Endothelial cell of umbilical vein (primary cell): ENCODE data around the gene TMEM125. TPM values are rescaled to one million over a fixed set of nuclear protein-coding genes. Genes with fewer than 3 reads are reported as not detected.

Experiments used
- BruUV-seq: library from RNA; stranded (reverse); fragments of 400-500 nt; replicated peaks from 2 replicates; lab custom pipeline; 2021; lab: Mats Ljungman, UMichigan
- CTCF ChIA-PET: fragments of 300-600, 350-600 bp; sonication (Branson Sonifier 250); formaldehyde crosslinking; loops from one replicate; lab custom pipeline; 2021; ENCODE audit warnings: antibody characterized with exemption, inconsistent platforms; lab: Charles Lee
- POLR2A ChIA-PET: fragments of 300-600, 350-600 bp; sonication (Branson Sonifier 250); formaldehyde crosslinking; loops from one replicate; lab custom pipeline; 2021; ENCODE audit warnings: antibody characterized with exemption, inconsistent platforms; lab: Charles Lee
- DNase-seq: peaks from one replicate; pipeline ENCODE4 v3.0.0-alpha.2; 2011; ENCODE audit warnings: low read depth, low spot score
- FAIRE-seq: peaks from 2 replicates; lab custom pipeline; 2011; peaks lifted over from hg19 to GRCh38; lab: Jason Lieb, UNC
- H2AFZ ChIP-seq: 2 replicates; pipeline ENCODE4 v1.6.0; 2012; ENCODE audit warnings: low read depth, low read length, control low read depth, inconsistent platforms
- H3K27ac ChIP-seq: 2 replicates; pipeline ENCODE4 v1.5.1; 2011; ENCODE audit warnings: low read depth, mild to moderate bottlenecking, control low read depth, low read length, moderate library complexity; ENCODE audit not compliant: insufficient read depth
- H3K27me3 ChIP-seq, 2 experiments: 2 replicates each; pipeline versions ENCODE4 v1.6.0 to v1.6.1; 2011; ENCODE audit warnings: low read length in 2 of 2, mixed read lengths in 1 of 2; ENCODE audit not compliant: control insufficient read depth in 2 of 2, insufficient read depth in 2 of 2
- H3K36me3 ChIP-seq, 2 experiments: 2 replicates in 1 of 2; 3 replicates in 1 of 2; pipeline ENCODE4 v1.5.1; 2011; ENCODE audit warnings: low read length in 2 of 2, mild to moderate bottlenecking in 1 of 2, moderate library complexity in 1 of 2; ENCODE audit not compliant: control insufficient read depth in 2 of 2, insufficient read depth in 2 of 2; ENCODE audit errors: extremely low read depth in 1 of 2
- H3K4me1 ChIP-seq: 3 replicates; pipeline ENCODE4 v1.5.1; 2011; ENCODE audit warnings: mild to moderate bottlenecking, low read length; ENCODE audit not compliant: control insufficient read depth, insufficient read depth; ENCODE audit errors: extremely low read depth
- H3K4me2 ChIP-seq: 2 replicates; pipeline ENCODE4 v1.6.1; 2011; ENCODE audit warnings: low read length, control low read depth, mixed read lengths; ENCODE audit not compliant: insufficient read depth
- H3K4me3 ChIP-seq, 3 experiments: fragments of 200-600 bp in 1 of 3; sonication (generic), shearing (Covaris generic) in 1 of 3; replicated peaks in 1 of 3; 2 replicates each; pipeline ENCODE4 v1.5.1; 2011 to 2016; ENCODE audit warnings: control low read depth in 3 of 3, low read length in 3 of 3, mild to moderate bottlenecking in 2 of 3, inconsistent platforms in 1 of 3, low read depth in 1 of 3, moderate library complexity in 1 of 3; ENCODE audit not compliant: insufficient read depth in 1 of 3
- H3K79me2 ChIP-seq: 2 replicates; pipeline ENCODE4 v1.6.0; 2012; ENCODE audit warnings: low read length, inconsistent platforms; ENCODE audit not compliant: control insufficient read depth, insufficient read depth
- H3K9ac ChIP-seq: replicated peaks from 2 replicates; pipeline ENCODE3; 2011; ENCODE audit warnings: low read length, control low read depth; ENCODE audit not compliant: insufficient read depth; ENCODE audit errors: extremely low read depth
- H3K9me1 ChIP-seq: replicated peaks from 3 replicates; pipeline ENCODE4 v1.6.0; 2011; ENCODE audit warnings: mild to moderate bottlenecking, low read length; ENCODE audit not compliant: control insufficient read depth, insufficient read depth; ENCODE audit errors: extremely low read depth
- H3K9me3 ChIP-seq: replicated peaks from 2 replicates; pipeline ENCODE4 v1.5.1; 2012; ENCODE audit warnings: low read length, inconsistent platforms; ENCODE audit not compliant: control insufficient read depth, insufficient read depth
- H4K20me1 ChIP-seq: replicated peaks from 2 replicates; pipeline ENCODE3; 2011; ENCODE audit warnings: mild to moderate bottlenecking, low read length; ENCODE audit not compliant: control insufficient read depth, insufficient read depth; ENCODE audit errors: extremely low read depth
- EZH2 ChIP-seq: IDR thresholded peaks from 2 replicates; pipeline ENCODE4 v1.6.1; 2012; ENCODE audit warnings: borderline replicate concordance, low read depth, mild to moderate bottlenecking, moderate library complexity, low read length, inconsistent platforms; ENCODE audit not compliant: severe bottlenecking
- FOS ChIP-seq: IDR thresholded peaks from 2 replicates; pipeline ENCODE4 v1.6.1; 2011; ENCODE audit warnings: mild to moderate bottlenecking, low read length, moderate library complexity, borderline replicate concordance; ENCODE audit not compliant: insufficient read depth
- GATA2 ChIP-seq: IDR thresholded peaks from 2 replicates; pipeline ENCODE4 v1.7.0; 2011; ENCODE audit warnings: low read depth, mild to moderate bottlenecking, moderate library complexity, mixed read lengths, low read length; ENCODE audit not compliant: insufficient read length, insufficient read depth
- JUN ChIP-seq: IDR thresholded peaks from 2 replicates; pipeline ENCODE4 v1.6.1; 2011; ENCODE audit warnings: borderline replicate concordance, low read depth; ENCODE audit not compliant: insufficient read length, insufficient read depth
- MAX ChIP-seq: IDR thresholded peaks from 2 replicates; pipeline ENCODE4 v1.6.1; 2011; ENCODE audit not compliant: insufficient read depth, insufficient read length
- MYC ChIP-seq: IDR thresholded peaks from one replicate; pipeline ENCODE4 v1.6.1; 2011; ENCODE audit warnings: mild to moderate bottlenecking, low read depth, low read length
- POLR2A ChIP-seq: IDR thresholded peaks from 2 replicates; pipeline ENCODE4 v1.6.1; 2012; ENCODE audit warnings: low read depth, mild to moderate bottlenecking, control low read depth, low read length
- POLR2AphosphoS5 ChIP-seq: IDR thresholded peaks from 2 replicates; pipeline ENCODE4 v1.6.1; 2012; ENCODE audit warnings: low read depth, mild to moderate bottlenecking, control low read depth, low read length, moderate library complexity; ENCODE audit not compliant: insufficient read depth
- dilution Hi-C: fragments of 300-500 bp; cut with MboI; formaldehyde crosslinking; loops from one replicate; pipeline ENCODE4 v1.15.0; 2019; ENCODE audit warnings: low sequenced_read_pairs; ENCODE audit not compliant: extremely low pct_ligation_motif_present
- intact Hi-C: fragments of 100-400 bp; cut with micrococcal nuclease; formaldehyde crosslinking; loops from one replicate; pipeline ENCODE4 v1.10.0; 2022
- polyA plus RNA-seq, 4 experiments: library from polyadenylated mRNA; depleted of rRNA in 3 of 4; stranded (reverse) in 3 of 4; unstranded in 1 of 4; fragments of >200 nt; gene quantifications; 2 replicates each; pipeline versions ENCODE4 v1.2.1 to v1.2.3, GENCODE V29; 2011 to 2012; ENCODE audit warnings: missing spikeins in 1 of 4
- total RNA-seq: library from RNA; stranded (reverse); gene quantifications from 2 replicates; pipeline ENCODE4 v1.2.3, GENCODE V29; 2021

TMEM125 gene
- total and polyA plus RNA-seq, 2 donors (not counting 3 experiments of a cell fraction or from before 2014, with no cell fraction given) = 0.17 TPM; not detected in 1

GRCh38 chr1:43319766-43320165 lies 50.0 kb downstream of the TMEM125 start:
- H3K9me3 ChIP-seq = no peaks in the 10 kb centered on the region
- ChIA-PET CTCF (interaction anchor here (1.1 to 2.3 kb wide), 2 partner anchors 63 to 95 kb away, joined by 3 to 8 read pairs; no protein-coding TSS in a partner anchor), POLR2A (no interaction called here)
- intact Hi-C loops (no loop called here), dilution Hi-C loops (no loop called here)
- no peak overlapping the region for H3K4me2 ChIP-seq
- no peak for FAIRE-seq
- no peak overlapping the region for H3K9ac ChIP-seq
- no peak overlapping the region for H3K4me3 ChIP-seq
- no TSS peak for BruUV-seq
- peaks cover 49 to 86% of the 10 kb centered on the region in 2 experiments for H3K36me3 ChIP-seq
- H3K4me1 ChIP-seq = no peaks in the 10 kb centered on the region
- TF ChIP-seq GATA2 = no peak
- TF ChIP-seq POLR2A = no peak
- TF ChIP-seq JUN = no peak
- TF ChIP-seq MYC = no peak
- DNase-seq = no peak
- no peaks in the 10 kb centered on the region for H3K79me2 ChIP-seq
- H2AFZ ChIP-seq = no peak overlapping the region
- no peaks in the 10 kb centered on the region for H3K9me1 ChIP-seq
- no peaks in the 10 kb centered on the region for H3K27me3 ChIP-seq
- no peaks in the 10 kb centered on the region for H4K20me1 ChIP-seq
- H3K27ac ChIP-seq = no peak overlapping the region

- Histone ChIP-seq H3K4me2 (no peak overlapping the region), H4K20me1 (no peaks in the 10 kb centered on the region), H3K4me1 (no peaks in the 10 kb centered on the region), H3K9me3 (no peaks in the 10 kb centered on the region), H3K9me1 (no peaks in the 10 kb centered on the region), H3K27me3 (no peaks in the 10 kb centered on the region), H2AFZ (no peak overlapping the region), H3K79me2 (no peaks in the 10 kb centered on the region), H3K4me3 (no peak overlapping the region), H3K9ac (no peak overlapping the region), H3K36me3 (peaks cover 41 to 71% of the 10 kb centered on the region in 2 experiments), H3K27ac (no peak overlapping the region)
- FAIRE-seq (no peak), DNase-seq (no peak)
- no TSS peak for BruUV-seq
- intact Hi-C loops (no loop called here), dilution Hi-C loops (no loop called here)
- ChIA-PET CTCF (interaction anchor here (0.8 to 2.3 kb wide), 3 partner anchors 47 to 94 kb away, joined by 3 to 8 read pairs (median 5); partner anchors contain the start of gene ELOVL1), POLR2A (interaction anchor here (0.9 to 1.4 kb wide), 2 partner anchors 12 to 27 kb away, joined by 3 read pairs; no protein-coding TSS in a partner anchor)
- TF ChIP-seq MYC (no peak), EZH2 (no peak), JUN (no peak), POLR2AphosphoS5 (peak; percentile 20), FOS (no peak), MAX (no peak), GATA2 (no peak)
Observed at GRCh38 chr1:43321331-43321891, 51.6 kb downstream of the TMEM125 start.
